SK-MEL-5 (cell line): ENCODE measurements around the gene AGRP. TPM values are rescaled to one million over a fixed set of nuclear protein-coding genes. Genes with fewer than 3 reads are reported as not detected.
A peak's percentile ranks its signal among the peaks of the same experiment; 100 is the strongest.
"Not testable (repeated sequence)": the region's sequence is repeated elsewhere in the genome, so short reads cannot be mapped to it uniquely, and the experiment has no call there.

Source experiments
- DNase-seq: peaks from one replicate; pipeline ENCODE4 v3.0.0-alpha.2; 2016; ENCODE audit warnings: low read depth, low spot score
- in situ Hi-C: cut with HindIII; loops from 2 replicates; pipeline ENCODE4 v1.10.0; 2016; ENCODE audit warnings: low sequenced_read_pairs, high pct_unique_total_duplicates, low pct_unique_long_range_greater_than_20kb
- total RNA-seq: library from RNA; depleted of rRNA; stranded (reverse); fragments of >200 nt; shearing (Covaris generic); gene quantifications from 2 replicates; pipeline ENCODE4 v1.2.3, GENCODE V29; 2014

Gene AGRP
- total RNA-seq, 1 experiment from 2014 or later, result not detected

DNA sequence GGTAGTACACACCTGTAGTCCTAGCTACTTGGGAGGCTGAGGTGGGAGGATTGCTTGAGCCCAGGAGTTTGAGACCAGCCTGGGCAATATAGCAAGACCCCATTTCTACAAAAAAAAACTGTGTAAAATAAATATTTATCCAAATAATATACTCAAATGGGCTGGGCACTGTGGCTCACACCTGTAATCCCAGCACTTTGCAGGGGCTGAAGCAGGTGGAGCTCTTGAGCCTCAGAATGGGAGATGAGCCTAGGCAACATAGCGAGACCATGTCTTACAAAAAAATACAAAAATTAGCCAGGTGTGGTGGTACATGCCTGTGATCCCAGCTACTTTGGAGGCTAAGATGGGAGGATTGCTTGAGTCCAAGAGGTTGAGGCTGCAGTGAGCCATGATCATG lies 30.5 kb upstream of the AGRP start:
- in situ Hi-C loops, result not testable (repeated sequence)

DNA sequence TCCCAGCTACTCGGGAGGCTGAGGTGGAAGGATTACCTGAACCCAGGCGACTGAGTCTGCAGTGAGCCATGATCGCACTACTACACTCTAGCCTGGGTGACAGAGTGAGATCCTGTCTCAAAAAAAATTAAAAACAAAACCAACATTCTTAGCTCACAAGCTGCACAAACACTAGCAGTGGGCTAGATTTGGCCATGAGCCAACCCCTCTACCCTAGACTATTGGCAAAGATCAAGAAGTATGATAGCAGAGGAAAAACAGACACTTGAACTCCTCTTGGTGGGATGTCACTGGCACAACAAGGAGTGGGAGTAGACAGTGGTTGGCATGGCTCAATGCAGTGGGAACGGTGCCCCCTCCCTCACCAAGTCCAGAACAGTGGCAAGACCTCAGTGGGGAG lies 25.7 kb upstream of the AGRP start:
- no peak for DNase-seq
- in situ Hi-C loops, result no loop called here

More for the DNA sequence above, 30.5 kb upstream of the AGRP start:
- DNase-seq, result not testable (repeated sequence)

GRCh38 chr16:67506468-67506867 lies 23.1 kb upstream of the AGRP start:
- in situ Hi-C loops, result no loop called here
- DNase-seq, result no peak

GRCh38 chr16:67504031-67505021 lies 21.0 kb upstream of the AGRP start:
- DNase-seq, result peak; percentile 36
- in situ Hi-C loops, result no loop called here

GRCh38 chr16:67499106-67499505 lies 15.8 kb upstream of the AGRP start:
- peak; percentile 41 for DNase-seq
- in situ Hi-C loops, result no loop called here

DNA sequence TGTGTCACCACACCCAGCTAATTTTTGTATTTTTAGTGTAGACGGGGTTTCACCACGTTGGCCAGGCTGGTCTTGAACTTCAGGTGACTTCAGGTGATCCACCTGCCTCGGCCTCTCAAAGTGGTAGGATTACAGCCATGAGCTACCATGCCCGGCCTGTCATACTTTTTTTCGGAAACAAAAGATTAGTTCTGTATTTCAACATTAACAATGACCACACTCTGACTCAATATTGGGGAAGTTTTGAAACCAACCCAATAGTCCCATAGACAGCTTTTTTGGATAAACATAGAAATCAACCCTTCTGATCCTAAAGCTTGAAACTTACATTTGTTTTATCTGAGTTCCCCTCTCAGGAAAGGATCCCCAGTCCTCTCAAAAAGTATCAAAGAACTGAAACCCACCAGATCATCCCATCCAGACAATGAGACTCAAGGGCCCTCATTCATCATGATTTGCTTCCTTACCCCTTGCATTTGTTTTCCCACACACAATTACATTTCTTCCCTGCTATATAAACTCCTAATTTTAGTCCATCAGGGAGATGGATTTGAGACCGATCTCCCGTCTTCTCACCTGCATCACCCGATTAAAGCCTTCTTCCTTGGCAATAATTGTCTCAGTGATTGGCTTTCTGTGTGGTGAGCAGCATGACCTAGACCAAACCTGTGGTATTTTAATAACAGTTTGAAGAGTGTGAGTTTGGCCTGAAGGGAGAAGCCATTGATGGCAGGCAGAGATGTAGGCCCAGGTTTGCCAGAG lies 7.2 kb upstream of the AGRP start:
- DNase-seq, result no peak
- in situ Hi-C loops, result no loop called here

DNA sequence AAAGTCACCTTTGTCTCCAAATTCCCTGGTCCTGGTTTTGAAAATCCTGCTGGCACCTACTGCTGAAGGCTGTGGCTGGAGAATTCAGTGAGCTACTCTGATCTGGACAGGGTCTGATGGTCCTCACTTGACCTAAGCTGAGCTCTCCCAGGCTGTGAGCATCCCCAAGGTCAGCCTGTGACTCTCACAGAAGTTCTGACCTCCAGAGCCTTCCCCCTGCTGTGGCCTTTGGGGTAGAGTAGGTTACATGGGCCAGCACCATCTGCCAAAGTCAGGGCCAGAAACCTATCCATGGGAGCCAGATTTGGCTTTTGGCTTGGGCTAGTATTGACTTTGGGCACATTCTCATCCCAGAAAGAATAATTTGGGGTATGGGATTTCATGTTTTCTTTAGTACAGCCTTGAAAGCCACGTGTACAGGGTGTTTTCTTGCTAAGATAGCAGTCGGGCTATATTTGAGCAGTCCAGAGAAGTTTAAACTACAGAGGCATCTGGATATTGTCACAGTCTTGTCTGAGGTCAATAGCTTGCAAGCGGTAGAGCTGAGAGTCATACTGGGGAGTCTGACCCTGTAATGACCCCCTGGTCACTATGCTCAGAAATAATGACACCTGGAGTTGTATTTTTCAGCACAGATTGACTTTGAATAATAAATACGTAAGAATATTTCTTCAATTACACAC lies 6.2 kb upstream of the AGRP start:
- in situ Hi-C loops, result no loop called here
- DNase-seq, result no peak

DNA sequence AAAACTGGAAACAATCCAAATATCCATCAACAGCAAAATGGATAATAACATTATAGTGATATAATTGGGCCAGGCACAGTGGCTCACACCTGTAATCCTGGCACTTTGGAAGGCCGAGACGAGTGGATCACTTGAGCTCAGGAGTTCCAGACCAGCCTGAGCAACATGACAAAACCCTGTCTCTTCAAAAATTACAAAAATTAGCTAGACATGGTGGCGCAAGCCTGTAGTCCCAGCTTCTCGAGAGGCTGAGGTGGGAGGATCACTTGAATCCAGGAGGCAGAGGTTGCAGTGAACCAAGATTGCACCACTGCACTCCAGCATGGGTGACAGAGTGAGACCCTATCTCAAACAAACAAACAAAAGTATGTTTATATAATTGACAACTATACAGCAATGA lies 4.2 kb upstream of the AGRP start:
- DNase-seq, in situ Hi-C loops: not testable (repeated sequence)

DNA sequence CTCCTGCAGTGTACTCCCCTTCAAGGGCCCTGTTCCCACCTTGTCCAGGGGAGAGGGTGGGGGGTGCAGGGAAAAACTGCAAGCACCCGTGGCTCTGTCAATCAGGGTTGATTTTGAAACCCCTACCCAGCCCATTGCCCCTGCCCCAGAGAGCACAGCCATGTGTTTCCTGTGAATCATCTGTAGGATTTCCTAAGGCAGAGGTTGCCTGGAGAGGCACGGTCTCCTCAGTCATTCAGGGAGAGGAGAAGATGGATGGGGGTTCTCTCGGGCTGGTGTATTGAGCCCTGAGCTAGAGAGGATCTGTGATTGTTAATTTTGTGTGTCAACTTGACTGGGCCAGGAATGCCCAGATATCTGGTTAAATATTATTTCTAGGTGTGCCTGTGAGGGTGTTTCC lies 3.5 kb upstream of the AGRP start:
- in situ Hi-C loops, result no loop called here
- no peak for DNase-seq

DNA sequence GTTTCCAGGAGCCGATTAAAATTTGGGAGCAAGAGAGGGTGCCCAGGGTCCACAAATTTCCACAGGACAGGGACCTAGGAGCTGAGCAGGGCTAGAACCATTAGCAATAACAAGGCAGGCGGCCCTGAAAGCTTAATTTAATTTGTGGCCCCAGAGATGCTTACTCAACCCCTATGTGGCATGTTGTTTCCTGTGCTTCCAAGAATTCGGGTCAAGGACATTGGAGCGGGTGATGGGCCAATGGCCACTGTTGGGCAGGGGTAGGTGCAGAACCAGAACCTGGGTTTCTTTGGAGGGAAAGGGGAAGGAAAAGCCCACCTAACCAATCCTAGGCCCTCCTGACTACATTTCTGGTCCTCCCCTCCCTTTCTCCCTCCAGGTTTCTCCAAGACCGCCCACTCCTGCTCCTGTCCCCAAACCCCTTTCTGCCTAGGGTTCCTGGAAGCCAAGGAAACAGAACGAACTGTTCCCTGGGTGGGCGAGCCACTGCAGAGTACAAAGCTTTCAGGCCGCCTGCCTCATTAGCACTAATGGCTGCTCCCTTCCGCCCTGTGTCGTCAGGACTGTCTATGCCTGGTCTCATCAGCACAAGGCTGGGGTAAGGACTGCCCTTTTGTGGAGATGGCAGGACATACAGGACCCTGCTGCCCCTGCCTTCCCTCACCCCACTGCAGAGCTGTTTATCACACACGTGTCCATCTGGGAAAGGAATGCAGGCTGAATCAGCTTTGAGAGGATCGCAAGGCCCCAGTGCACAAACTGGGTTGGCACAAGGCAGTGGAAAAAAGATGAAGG lies 581 bp upstream of the AGRP start:
- DNase-seq, result no peak
- in situ Hi-C loops, result no loop called here

GRCh38 chr16:67482233-67482924 lies 968 bp downstream of the AGRP start:
- in situ Hi-C loops, result no loop called here
- no peak for DNase-seq

DNA sequence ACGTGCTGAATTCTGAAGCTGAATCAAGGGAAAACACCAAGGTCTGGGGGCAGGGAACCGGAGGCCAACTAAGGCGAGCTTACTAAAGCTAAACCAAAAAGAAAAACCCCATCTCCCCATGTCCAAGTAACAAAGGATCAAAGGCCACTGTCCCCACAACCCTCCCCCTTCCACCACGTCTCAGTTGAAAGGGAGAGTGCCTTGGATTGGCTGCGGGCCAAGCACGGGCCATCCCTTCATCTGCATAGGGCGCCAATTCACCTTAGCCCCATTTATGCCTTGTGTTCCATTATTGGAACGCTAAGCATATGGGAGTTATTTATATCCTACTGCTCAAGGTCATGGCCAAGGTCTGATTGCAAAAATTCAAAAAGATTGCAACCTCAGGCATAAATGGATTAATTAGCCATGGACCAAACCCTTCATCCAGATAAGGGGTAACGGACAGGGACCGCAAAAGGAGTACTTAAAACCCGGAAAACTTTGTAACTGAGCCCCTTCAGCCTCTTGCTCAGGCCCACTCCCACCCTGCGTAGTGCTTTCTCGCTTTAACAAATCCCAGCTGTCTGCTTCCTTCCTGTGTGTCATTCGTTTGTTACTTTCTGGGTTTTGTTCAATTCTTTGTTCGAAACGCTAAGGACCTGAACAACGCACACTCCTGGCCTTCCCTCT lies 1.6 kb downstream of the AGRP start:
- in situ Hi-C loops, result no loop called here
- DNase-seq, result no peak

DNA sequence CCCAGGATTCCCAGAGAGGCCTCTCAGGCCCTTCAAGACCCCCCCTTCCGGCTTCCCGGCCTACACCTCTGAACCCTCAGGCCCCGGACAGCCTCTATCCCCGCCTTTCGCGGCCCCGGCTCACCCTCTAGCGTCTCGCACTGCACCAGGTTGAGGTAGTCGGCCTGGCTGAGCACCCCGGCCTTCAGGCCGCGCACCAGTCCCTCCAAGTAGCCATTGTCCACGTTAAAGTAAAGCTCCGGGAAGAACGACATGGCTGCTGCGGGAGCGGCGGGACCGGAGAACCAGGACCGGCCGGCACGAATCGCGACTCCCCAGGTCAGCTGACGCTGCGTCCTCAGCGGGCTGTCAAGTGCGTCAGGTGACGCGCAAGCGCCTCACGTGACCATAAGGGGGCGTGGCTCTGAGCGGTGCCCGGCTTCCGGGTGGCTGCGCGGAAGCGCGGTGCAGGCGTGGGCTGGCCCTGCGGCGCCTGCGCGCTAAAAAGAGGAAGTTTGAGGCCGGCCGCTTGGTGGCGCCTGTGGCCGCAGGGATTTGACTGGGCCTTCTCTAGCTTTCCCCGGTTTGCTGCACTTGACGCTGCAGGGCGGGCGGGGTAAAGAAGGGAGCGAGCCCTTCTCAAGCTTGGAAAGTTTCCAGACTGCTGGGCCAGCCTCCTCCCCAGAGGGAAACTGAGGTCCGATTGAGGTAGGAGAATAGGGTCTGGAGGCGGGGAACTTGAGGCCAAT lies 2.4 kb downstream of the AGRP start, which contains the start of gene ATP6V0D1:
ATP6V0D1 (minus strand) TSS at position 325 of the 728 bp plus-strand sequence; CDS start at position 254, 71 bp downstream.
- DNase-seq, result peak; percentile 95
- in situ Hi-C loops, result no loop called here

DNA sequence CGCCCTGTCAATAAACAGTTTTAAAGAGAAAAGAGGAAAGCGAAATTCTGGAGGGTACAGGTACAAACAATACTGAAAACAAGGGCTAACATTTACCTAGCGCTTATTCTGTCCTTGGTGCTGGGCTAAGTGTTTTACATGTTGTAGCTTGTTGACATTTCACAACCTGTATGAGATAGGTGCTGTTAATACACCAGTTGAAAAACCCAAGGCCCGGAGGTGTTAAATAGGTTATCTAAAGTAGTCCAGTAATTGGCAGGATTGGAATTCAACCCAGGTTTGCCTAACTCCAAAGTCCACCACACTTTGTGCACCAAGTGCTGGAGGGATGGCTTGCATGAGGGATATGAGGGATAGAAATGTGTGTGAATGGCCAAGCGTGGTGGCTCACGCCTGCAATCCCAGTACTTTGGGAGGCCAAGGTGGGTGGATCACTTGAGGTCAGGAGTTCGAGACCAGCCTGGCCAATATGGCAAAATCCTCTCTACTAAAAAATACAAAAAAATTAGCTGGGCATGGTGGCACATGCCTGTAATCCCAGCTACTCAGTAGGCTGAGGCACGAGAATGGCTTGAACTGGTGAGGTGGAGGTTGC lies 5.3 kb downstream of the AGRP start:
- in situ Hi-C loops, result no loop called here

More for the DNA sequence above, 5.3 kb downstream of the AGRP start:
- no peak for DNase-seq
